Measurements from ENCODE around the gene SERPINH1.

SERPINH1 gene

DNA sequence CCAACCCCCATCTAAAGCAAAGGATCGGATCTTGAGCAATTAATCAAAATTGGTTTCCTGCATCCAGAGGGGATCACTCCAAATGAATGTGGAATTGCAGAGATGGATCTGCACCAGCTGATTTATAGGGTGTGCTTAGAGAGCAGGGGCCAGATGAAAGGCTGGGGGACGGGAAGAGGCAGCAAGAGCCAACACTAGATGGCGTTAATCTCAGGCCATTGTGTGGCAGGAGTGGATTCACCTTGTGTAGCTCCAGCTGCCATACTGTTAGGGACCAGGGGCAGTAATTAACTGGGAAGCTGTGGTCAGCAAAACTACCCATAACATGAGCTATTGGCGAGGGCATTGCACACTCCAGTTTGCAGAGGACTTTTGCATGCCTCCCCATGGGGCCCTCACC lies 35.6 kb downstream of the SERPINH1 start:
- no peak for DNase-seq (ENCODE audit: low read depth)
- TF ChIP-seq, protein P1, sequence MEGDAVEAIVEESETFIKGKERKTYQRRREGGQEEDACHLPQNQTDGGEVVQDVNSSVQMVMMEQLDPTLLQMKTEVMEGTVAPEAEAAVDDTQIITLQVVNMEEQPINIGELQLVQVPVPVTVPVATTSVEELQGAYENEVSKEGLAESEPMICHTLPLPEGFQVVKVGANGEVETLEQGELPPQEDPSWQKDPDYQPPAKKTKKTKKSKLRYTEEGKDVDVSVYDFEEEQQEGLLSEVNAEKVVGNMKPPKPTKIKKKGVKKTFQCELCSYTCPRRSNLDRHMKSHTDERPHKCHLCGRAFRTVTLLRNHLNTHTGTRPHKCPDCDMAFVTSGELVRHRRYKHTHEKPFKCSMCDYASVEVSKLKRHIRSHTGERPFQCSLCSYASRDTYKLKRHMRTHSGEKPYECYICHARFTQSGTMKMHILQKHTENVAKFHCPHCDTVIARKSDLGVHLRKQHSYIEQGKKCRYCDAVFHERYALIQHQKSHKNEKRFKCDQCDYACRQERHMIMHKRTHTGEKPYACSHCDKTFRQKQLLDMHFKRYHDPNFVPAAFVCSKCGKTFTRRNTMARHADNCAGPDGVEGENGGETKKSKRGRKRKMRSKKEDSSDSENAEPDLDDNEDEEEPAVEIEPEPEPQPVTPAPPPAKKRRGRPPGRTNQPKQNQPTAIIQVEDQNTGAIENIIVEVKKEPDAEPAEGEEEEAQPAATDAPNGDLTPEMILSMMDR (conservative IDR thresholded peaks at IDR 0.05; ENCODE audit: low read depth, low read length) = peak; percentile 74
- H3K4me3 ChIP-seq (ENCODE audit: low read length) = no peak overlapping the region

DNA sequence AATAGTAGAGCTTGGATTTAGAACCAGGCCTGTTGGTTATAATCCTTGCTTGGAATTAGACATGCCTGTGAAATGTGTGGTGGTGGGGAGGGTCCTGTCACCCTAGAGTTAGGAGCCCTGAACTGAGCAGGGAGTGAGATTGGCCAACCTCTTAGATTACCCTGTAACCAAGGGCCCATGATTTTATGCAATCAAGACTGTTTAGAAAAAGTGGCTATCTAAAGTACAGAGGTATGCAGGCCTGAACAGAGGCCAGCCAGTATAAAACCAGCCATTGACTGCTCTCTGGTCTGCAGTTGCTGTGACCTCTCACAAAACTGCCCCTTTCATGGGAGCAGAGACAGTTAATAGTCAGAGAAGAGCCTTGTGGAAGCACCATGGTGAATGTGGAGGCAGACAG lies 36.2 kb downstream of the SERPINH1 start:
- TF ChIP-seq, protein P1 (conservative IDR thresholded peaks at IDR 0.05; ENCODE audit: low read depth, low read length) = no peak
- H3K4me3 ChIP-seq (ENCODE audit: low read length) = no peak overlapping the region
- DNase-seq (ENCODE audit: low read depth) = no peak

DNA sequence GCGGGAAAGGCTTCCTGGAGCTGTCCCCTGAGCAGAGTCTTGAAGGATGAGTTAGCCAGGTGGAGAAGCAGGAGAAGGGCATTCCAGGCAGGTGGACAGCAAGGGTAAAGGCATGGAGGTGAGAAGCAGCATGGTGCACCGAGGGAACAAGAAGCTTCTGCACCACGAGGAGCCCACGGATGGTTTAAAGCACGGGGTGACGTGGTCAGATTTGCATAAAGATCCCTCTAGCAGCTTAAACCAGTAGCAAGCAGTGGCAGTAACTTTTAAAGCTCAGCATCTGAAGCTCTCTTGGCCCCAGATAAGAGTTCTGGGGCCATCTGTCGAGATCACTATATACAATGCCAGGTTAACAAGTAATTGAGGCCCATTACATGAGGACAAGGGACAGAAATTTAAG lies 36.8 kb downstream of the SERPINH1 start:
- TF ChIP-seq, protein P1 (conservative IDR thresholded peaks at IDR 0.05; ENCODE audit: low read depth, low read length) = no peak
- H3K4me3 ChIP-seq (ENCODE audit: low read length) = no peak overlapping the region
- no peak for DNase-seq (ENCODE audit: low read depth)

GRCh38 chr11:75600356-75600755 lies 38.3 kb downstream of the SERPINH1 start:
- no peak overlapping the region for H3K4me3 ChIP-seq (ENCODE audit: low read length)
- no peak for DNase-seq (ENCODE audit: low read depth)

DNA sequence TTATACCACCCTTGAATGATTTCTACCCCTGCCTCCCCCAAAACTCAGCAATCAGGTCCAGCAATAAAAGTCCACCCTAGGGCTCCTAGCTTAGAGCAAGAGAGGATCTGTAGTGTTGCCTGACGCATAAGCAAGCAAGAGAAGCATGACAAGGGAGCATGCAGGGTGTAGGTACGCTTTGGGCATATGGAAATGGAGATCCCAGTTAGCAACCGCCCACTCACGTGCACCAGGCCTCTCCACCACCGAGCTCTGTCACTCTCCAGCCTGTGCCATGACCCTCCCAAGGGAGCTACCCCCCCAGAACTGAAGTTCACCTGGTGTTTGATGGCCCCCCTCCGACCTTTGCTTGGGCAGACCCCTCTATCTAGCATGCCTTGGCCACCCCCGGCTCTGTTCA lies 39.4 kb downstream of the SERPINH1 start:
- no peak for DNase-seq (ENCODE audit: low read depth)
- no peak overlapping the region for H3K4me3 ChIP-seq (ENCODE audit: low read length)
- TF ChIP-seq, protein P1 (conservative IDR thresholded peaks at IDR 0.05; ENCODE audit: low read depth, low read length) = no peak

More at GRCh38 chr11:75600356-75600755, 38.3 kb downstream of the SERPINH1 start:
- TF ChIP-seq, protein P1 (conservative IDR thresholded peaks at IDR 0.05; ENCODE audit: low read depth, low read length) = no peak

- TF ChIP-seq, protein P1 (conservative IDR thresholded peaks at IDR 0.05; ENCODE audit: low read depth, low read length) = no peak
- no peak for DNase-seq (ENCODE audit: low read depth)
- no peak overlapping the region for H3K4me3 ChIP-seq (ENCODE audit: low read length)
Observed at GRCh38 chr11:75602951-75603350, 40.9 kb downstream of the SERPINH1 start.

- TF ChIP-seq, protein P1 (conservative IDR thresholded peaks at IDR 0.05; ENCODE audit: low read depth, low read length) = no peak
- H3K4me3 ChIP-seq (ENCODE audit: low read length) = no peak overlapping the region
- peak; percentile 83 for DNase-seq (ENCODE audit: low read depth)
Observed at GRCh38 chr11:75603791-75604736, 42.0 kb downstream of the SERPINH1 start.
